Lower leg skin (tissue), 4 donors: ENCODE measurements around the gene TNNI3. TPM values are rescaled to one million over a fixed set of nuclear protein-coding genes. Genes with fewer than 3 reads are reported as not detected.
"Not testable (repeated sequence)": the region's sequence is repeated elsewhere in the genome, so short reads cannot be mapped to it uniquely, and the experiment has no call there.

ENCODE experiments used
- DNase-seq, 2 donors: peaks; one replicate each; pipeline ENCODE4 v3.0.0-alpha.2; 2019; ENCODE audit warnings: low spot score in 2 of 2
- H3K4me3 ChIP-seq: fragments of 200-600 bp; sonication (generic); 2 replicates; pipeline ENCODE4 v1.5.1; 2017; ENCODE audit warnings: mild to moderate bottlenecking, low read depth; ENCODE audit not compliant: poor library complexity, severe bottlenecking
- POLR2A ChIP-seq, 2 donors: fragments of 450-650 bp; IDR thresholded peaks; one replicate each; pipeline ENCODE4 v1.6.1; 2016 to 2017; ENCODE audit warnings: antibody characterized with exemption in 2 of 2, mild to moderate bottlenecking in 1 of 2, moderate library complexity in 1 of 2
- WGBS, 2 donors: methylation state at CpG; one replicate each; pipeline ENCODE4 v1.1.5; 2018; 5-methylcytosine and 5-hydroxymethylcytosine counted together
- intact Hi-C: fragments of 100-400 bp; cut with DNase I; formaldehyde crosslinking; loops from one replicate; pipeline ENCODE4 v1.15.0; 2023; ENCODE audit warnings: low total_unique reads
- total RNA-seq, 4 donors: library from RNA; depleted of rRNA; stranded (reverse); fragments of >200 nt; gene quantifications; one replicate each; pipeline ENCODE4 v1.1.0, GENCODE V29; 2016
- TF ChIP-seq, protein P1 (sequence below), 3 donors: fragments of 450-650 bp; IDR thresholded peaks; one replicate each; pipeline ENCODE4 v1.5.1; 2016; ENCODE audit warnings: antibody characterized with exemption in 3 of 3, mild to moderate bottlenecking in 3 of 3, moderate library complexity in 2 of 3

TNNI3 gene
- total RNA-seq, 4 donors from 2014 or later: 1.4 to 2.8 TPM; not detected in 2

DNA sequence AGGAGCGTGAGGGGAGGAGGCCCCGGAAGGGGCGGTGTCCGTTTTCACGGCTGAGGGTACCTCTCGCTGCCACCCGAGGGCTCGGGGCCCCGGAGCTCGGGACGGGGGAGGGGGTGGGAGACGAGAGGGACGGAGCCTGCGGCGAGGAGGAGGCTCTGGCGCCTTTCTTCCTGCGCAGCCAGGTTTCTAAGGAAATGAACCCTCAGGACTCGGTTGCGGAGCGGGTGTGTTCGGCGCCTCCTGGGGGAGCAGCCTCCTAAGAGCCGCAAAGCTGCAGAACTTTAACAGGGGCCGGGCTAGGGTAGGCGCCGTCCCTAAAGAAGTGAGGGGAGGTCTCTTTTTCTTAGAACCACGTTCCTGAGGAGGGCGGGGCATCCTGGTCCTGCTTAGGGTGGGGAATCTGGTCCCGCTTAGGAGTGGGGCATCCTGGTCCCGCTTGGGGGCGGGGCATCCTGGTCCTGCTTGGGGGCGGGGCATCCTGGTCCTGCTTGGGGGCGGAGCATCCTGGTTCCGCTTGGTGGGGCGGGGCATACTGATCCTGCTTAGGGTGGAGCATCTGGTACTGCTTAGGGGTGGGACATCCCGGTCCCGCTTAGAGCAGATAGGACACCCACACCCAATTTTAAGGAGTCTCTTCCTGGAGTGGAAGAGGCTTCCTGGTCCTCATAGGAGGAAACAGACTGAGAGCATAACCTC lies 16.3 kb upstream of the TNNI3 start:
- intact Hi-C loops: no loop called here
- DNase-seq: peak in 1 of 2 donors; percentile 93
- no peak for TF ChIP-seq POLR2A (IDR thresholded peaks at IDR 0.05)
- TF ChIP-seq, protein P1, sequence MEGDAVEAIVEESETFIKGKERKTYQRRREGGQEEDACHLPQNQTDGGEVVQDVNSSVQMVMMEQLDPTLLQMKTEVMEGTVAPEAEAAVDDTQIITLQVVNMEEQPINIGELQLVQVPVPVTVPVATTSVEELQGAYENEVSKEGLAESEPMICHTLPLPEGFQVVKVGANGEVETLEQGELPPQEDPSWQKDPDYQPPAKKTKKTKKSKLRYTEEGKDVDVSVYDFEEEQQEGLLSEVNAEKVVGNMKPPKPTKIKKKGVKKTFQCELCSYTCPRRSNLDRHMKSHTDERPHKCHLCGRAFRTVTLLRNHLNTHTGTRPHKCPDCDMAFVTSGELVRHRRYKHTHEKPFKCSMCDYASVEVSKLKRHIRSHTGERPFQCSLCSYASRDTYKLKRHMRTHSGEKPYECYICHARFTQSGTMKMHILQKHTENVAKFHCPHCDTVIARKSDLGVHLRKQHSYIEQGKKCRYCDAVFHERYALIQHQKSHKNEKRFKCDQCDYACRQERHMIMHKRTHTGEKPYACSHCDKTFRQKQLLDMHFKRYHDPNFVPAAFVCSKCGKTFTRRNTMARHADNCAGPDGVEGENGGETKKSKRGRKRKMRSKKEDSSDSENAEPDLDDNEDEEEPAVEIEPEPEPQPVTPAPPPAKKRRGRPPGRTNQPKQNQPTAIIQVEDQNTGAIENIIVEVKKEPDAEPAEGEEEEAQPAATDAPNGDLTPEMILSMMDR (IDR thresholded peaks at IDR 0.05): no peak
- WGBS, 2 donors: 0 to 1% methylated on average over 32 to 35 of the region's 37 CpGs
- H3K4me3 ChIP-seq: peak overlapping the region; percentile 24

DNA sequence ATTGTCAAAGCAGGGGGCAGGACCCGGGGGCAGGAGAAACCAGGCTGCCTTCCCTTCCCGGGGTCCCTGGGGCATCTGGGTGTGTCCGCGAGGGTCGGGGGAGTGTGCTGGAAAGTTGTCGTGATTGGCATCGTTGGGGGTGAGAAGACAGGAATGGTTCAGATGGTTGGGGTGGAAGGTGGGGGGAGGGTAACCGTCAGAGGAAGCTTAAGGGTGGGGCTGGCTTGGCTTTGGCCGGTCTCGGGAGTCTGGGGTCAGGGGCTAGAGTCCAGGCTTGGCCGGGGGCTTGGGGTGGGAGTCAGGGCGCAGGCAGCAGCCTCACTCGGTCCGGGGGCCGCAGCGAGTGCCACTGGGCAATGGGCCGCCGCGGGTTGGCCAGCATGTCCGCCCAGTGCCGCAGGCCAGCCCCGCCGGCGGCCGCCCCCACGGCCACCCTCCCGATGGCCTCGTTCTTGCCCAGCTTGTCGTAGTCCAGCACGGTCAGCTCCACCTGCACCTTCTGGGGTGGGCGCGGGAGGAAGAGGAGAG lies 15.7 kb upstream of the TNNI3 start:
- WGBS, 2 donors: 2 to 3% methylated on average over 24 to 32 of the region's 32 CpGs
- no peak for DNase-seq
- intact Hi-C loops: no loop called here
- no peak for TF ChIP-seq POLR2A (IDR thresholded peaks at IDR 0.05)
- TF ChIP-seq, protein P1 (IDR thresholded peaks at IDR 0.05): no peak
- peak overlapping the region; percentile 24 for H3K4me3 ChIP-seq

DNA sequence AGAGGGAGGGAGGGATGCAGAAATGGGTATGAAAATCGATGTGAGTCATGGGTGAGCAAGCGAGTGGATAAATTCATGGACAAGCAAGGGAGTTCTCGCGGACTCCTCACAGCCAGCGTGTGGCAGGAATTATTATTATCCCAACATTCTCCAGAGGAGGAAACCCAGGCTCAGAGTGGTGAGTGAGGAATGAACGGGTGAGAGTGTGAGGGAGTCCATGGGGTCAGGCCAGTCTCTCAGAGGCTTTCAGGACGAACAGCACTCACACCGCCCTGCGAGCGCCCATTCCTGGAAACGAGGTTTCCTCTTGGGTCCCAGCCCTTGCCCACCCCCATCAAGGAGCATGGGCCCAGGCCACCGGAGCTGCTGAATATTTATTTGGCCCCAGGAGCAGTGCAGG lies 15.2 kb upstream of the TNNI3 start:
- H3K4me3 ChIP-seq: no peak overlapping the region
- TF ChIP-seq, protein P1 (IDR thresholded peaks at IDR 0.05): no peak
- TF ChIP-seq POLR2A (IDR thresholded peaks at IDR 0.05): no peak
- no peak for DNase-seq
- 6 to 7% methylated on average over 12 of the region's 12 CpGs for WGBS, 2 donors
- intact Hi-C loops: no loop called here

DNA sequence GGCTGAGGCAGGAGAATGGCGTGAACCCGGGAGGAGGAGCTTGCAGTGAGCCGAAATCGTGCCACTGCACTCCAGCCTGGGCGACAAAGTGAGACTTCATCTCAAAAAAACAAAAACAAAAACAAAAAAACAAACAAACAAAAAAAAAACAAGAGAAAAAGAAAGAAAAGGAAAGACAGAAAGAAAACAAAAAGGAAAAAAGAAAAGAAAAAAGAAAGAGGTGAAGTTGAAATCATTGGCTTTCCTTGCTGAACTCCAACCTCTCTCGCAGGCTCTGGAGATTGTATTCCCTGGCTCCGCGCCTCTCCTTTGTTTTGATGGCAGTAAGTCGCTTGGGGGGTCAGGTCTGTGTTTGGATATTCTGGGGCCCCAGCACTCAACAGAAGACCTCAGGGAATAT lies 14.8 kb upstream of the TNNI3 start:
- H3K4me3 ChIP-seq, intact Hi-C loops, DNase-seq: not testable (repeated sequence)
- WGBS, 2 donors: 64 to 68% methylated on average over 9 of the region's 9 CpGs

DNA sequence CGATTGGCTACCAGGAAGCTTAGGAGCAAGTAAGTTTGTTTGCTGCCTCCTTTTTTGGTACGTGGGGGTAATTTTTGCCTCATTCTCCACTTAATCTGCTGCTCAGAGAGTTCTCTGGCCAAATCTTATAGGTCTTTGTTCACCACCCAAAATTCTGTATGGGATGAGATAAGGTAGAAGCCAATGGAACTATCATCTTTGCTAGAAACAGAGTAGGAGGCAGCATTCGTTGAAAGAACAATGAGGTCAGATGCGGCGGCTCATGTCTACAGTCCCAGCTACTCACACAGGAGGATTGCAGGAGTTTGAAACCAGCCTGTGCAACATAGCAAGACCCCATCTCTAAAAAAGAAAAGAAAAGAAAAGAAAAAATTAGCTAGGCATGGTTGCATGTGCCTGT lies 13.9 kb upstream of the TNNI3 start:
- no peak for DNase-seq
- intact Hi-C loops: no loop called here
- WGBS, 2 donors: 80 to 89% methylated on average over 5 of the region's 5 CpGs
- H3K4me3 ChIP-seq: no peak overlapping the region
- TF ChIP-seq, protein P1 (IDR thresholded peaks at IDR 0.05): no peak
- no peak for TF ChIP-seq POLR2A (IDR thresholded peaks at IDR 0.05)

DNA sequence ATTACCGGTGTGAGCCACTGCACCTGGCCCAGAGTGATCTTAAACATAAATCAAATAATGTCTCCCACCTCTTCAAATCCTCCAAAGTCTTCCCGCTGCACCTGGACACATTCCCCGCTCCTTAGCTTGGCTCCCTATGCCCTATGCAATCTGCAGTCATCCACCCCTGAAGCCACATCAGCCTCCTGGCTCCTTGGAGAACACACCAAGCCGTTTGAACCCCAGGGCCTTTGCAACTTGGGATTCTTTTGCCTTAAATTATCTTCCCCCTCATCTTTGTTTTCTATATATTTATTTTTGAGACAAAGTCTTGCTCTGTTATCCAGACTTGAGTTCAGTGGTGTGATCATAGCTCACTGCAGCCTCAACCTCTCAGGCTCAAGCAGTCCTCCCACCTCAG lies 11.6 kb upstream of the TNNI3 start:
- DNase-seq: no peak
- WGBS, 2 donors: 50 to 54% methylated on average over 4 of the region's 4 CpGs
- intact Hi-C loops: no loop called here
- no peak overlapping the region for H3K4me3 ChIP-seq
- TF ChIP-seq, protein P1 (IDR thresholded peaks at IDR 0.05): no peak
- no peak for TF ChIP-seq POLR2A (IDR thresholded peaks at IDR 0.05)
